ENCODE results near the gene INVS.

- no peak for TF ChIP-seq EZH2 (IDR thresholded peaks at IDR 0.05; ENCODE audit: insufficient read depth, poor library complexity, severe bottlenecking)
- no peak for TF ChIP-seq EZH2phosphoT487 (IDR thresholded peaks at IDR 0.05; ENCODE audit: insufficient read depth, low read depth)
Measured at GRCh38 chr9:100267211-100267610, 168.2 kb downstream of the INVS start.

Data from GM23248 (cell line).